ENCODE results near the gene DLG2. TPM values are rescaled to one million over a fixed set of nuclear protein-coding genes. Genes with fewer than 3 reads are reported as not detected.

DLG2 gene
- total RNA-seq, 2 experiments from 2014 or later: 6.9 to 8.2 TPM

DNA sequence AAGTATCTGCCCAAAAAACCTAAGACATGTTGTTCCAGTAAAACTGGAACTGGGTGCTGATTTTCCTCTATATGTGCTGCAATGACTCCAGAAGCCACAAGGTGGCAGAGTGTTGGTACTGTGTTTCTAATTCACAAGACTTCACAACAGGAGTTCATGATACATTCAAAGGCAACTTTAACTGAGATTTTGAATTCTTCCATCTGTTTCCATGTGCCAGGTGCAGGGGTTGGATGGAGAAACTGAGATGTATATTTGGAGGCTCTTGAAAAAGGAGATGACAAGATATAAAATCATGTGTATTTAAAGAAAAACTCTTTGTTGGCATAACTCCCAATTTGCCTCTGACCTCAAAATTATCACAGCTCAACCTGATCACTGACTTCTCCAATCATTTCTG, 1242.4 kb downstream of the DLG2 start:
- no peak for TF ChIP-seq EZH2phosphoT487 (IDR thresholded peaks at IDR 0.05; ENCODE audit: borderline replicate concordance, low read depth, low read length)
- TF ChIP-seq, protein P1, sequence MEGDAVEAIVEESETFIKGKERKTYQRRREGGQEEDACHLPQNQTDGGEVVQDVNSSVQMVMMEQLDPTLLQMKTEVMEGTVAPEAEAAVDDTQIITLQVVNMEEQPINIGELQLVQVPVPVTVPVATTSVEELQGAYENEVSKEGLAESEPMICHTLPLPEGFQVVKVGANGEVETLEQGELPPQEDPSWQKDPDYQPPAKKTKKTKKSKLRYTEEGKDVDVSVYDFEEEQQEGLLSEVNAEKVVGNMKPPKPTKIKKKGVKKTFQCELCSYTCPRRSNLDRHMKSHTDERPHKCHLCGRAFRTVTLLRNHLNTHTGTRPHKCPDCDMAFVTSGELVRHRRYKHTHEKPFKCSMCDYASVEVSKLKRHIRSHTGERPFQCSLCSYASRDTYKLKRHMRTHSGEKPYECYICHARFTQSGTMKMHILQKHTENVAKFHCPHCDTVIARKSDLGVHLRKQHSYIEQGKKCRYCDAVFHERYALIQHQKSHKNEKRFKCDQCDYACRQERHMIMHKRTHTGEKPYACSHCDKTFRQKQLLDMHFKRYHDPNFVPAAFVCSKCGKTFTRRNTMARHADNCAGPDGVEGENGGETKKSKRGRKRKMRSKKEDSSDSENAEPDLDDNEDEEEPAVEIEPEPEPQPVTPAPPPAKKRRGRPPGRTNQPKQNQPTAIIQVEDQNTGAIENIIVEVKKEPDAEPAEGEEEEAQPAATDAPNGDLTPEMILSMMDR (conservative IDR thresholded peaks at IDR 0.05; ENCODE audit: low read length): peak; percentile 88
- H3K36me3 ChIP-seq (ENCODE audit: insufficient read depth, low read length): no peaks in the 10 kb centered on the region
- no peaks in the 10 kb centered on the region for H3K4me1 ChIP-seq (ENCODE audit: insufficient read depth, low read length, poor library complexity, severe bottlenecking)
- no TSS peak for BruUV-seq (replicated peaks)
- no peaks in the 10 kb centered on the region for H3K9me2 ChIP-seq (ENCODE audit: insufficient read depth, low read length)
- intact Hi-C loops (cut with micrococcal nuclease; ENCODE audit: unreplicated experiment): loop anchor here (2.0 to 10.0 kb wide), 3 partner anchors 158 to 550 kb away; no protein-coding TSS in a partner anchor
- H2AFZ ChIP-seq (ENCODE audit: low read length): no peak overlapping the region
- H3K4me2 ChIP-seq (ENCODE audit: low read length): no peak overlapping the region
- H4K20me1 ChIP-seq (ENCODE audit: insufficient read depth, low read length): no peaks in the 10 kb centered on the region
- H3K79me2 ChIP-seq (ENCODE audit: insufficient read depth, low read depth, low read length): no peaks in the 10 kb centered on the region
- H3K27ac ChIP-seq (ENCODE audit: low read depth, low read length, poor library complexity, severe bottlenecking): no peak overlapping the region
- DNase-seq (ENCODE audit: low spot score): peak; percentile 53
- H3K9me3 ChIP-seq (ENCODE audit: low read length): no peaks in the 10 kb centered on the region
- CTCF ChIA-PET (ENCODE audit: unreplicated experiment): no interaction called here
- no peak overlapping the region for H3K4me3 ChIP-seq (ENCODE audit: low read depth, low read length, poor library complexity, severe bottlenecking)
- POLR2A ChIA-PET: interaction anchor here (0.6 to 1.3 kb wide), 3 partner anchors 10 to 160 kb away, joined by 3 to 5 read pairs (median 4); no protein-coding TSS in a partner anchor

DNA sequence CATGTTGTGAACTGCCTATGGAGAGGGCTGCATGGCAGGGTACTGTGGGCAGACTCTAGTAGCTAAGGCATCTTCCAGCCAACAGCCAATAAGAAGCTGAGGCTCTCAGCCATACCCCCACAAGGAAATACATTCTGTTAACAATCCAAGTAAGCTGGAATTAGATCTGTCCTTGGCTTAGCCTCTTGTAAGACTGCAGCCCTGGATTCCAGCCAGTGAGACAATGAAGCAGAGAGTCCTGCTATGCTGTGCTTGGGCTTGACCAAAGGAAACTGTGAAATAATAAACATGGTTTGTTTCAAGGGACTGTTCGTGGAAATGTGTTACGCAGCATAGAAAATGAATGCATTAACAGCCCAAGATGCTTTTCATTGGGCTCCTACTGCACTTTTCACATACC, 1243.6 kb downstream of the DLG2 start:
- no peaks in the 10 kb centered on the region for H3K36me3 ChIP-seq (ENCODE audit: insufficient read depth, low read length)
- no peak overlapping the region for H2AFZ ChIP-seq (ENCODE audit: low read length)
- POLR2A ChIA-PET: interaction anchor here (0.7 to 1.3 kb wide), 3 partner anchors 11 to 161 kb away, joined by 3 to 4 read pairs (median 3); no protein-coding TSS in a partner anchor
- H3K4me1 ChIP-seq (ENCODE audit: insufficient read depth, low read length, poor library complexity, severe bottlenecking): no peaks in the 10 kb centered on the region
- H3K4me3 ChIP-seq (ENCODE audit: low read depth, low read length, poor library complexity, severe bottlenecking): no peak overlapping the region
- no peak overlapping the region for H3K4me2 ChIP-seq (ENCODE audit: low read length)
- no peak for DNase-seq (ENCODE audit: low spot score)
- BruUV-seq (replicated peaks): no TSS peak
- H3K27ac ChIP-seq (ENCODE audit: low read depth, low read length, poor library complexity, severe bottlenecking): no peak overlapping the region
- no peaks in the 10 kb centered on the region for H3K9me3 ChIP-seq (ENCODE audit: low read length)
- H3K9me2 ChIP-seq (ENCODE audit: insufficient read depth, low read length): no peaks in the 10 kb centered on the region
- TF ChIP-seq EZH2phosphoT487 (IDR thresholded peaks at IDR 0.05; ENCODE audit: borderline replicate concordance, low read depth, low read length): no peak
- TF ChIP-seq, protein P1 (conservative IDR thresholded peaks at IDR 0.05; ENCODE audit: low read length): no peak
- CTCF ChIA-PET (ENCODE audit: unreplicated experiment): no interaction called here
- intact Hi-C loops (cut with micrococcal nuclease; ENCODE audit: unreplicated experiment): loop anchor here (5.0 to 10.0 kb wide), 2 partner anchors 159 to 549 kb away; no protein-coding TSS in a partner anchor
- H4K20me1 ChIP-seq (ENCODE audit: insufficient read depth, low read length): no peaks in the 10 kb centered on the region
- H3K79me2 ChIP-seq (ENCODE audit: insufficient read depth, low read depth, low read length): no peaks in the 10 kb centered on the region

DNA sequence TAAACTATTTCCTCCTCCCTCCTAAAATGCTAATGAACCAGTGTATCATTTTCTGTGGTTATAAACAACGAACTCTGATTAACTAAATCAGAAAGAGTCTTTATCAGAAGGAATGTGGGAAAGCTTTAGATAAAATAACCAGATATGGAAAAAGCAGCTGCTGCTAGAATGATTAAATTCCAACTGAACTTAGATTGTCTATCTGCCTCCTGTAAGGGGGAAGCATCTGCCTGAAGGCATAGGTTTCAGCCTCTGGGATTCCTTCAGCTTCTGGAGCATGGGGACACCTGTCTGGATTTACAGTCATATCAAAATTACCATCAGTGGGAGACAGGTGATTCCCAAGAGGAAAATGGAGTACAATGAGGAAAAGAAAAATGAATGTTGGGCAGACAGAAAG, 1245.5 kb downstream of the DLG2 start:
- intact Hi-C loops (cut with micrococcal nuclease; ENCODE audit: unreplicated experiment): loop anchor here (5.0 to 10.0 kb wide), 2 partner anchors 161 to 547 kb away; no protein-coding TSS in a partner anchor
- H3K4me2 ChIP-seq (ENCODE audit: low read length): no peak overlapping the region
- no peak overlapping the region for H2AFZ ChIP-seq (ENCODE audit: low read length)
- no peaks in the 10 kb centered on the region for H3K9me2 ChIP-seq (ENCODE audit: insufficient read depth, low read length)
- TF ChIP-seq, protein P1 (conservative IDR thresholded peaks at IDR 0.05; ENCODE audit: low read length): no peak
- no peak for TF ChIP-seq EZH2phosphoT487 (IDR thresholded peaks at IDR 0.05; ENCODE audit: borderline replicate concordance, low read depth, low read length)
- BruUV-seq (replicated peaks): no TSS peak
- H3K27ac ChIP-seq (ENCODE audit: low read depth, low read length, poor library complexity, severe bottlenecking): no peak overlapping the region
- H4K20me1 ChIP-seq (ENCODE audit: insufficient read depth, low read length): no peaks in the 10 kb centered on the region
- no peaks in the 10 kb centered on the region for H3K36me3 ChIP-seq (ENCODE audit: insufficient read depth, low read length)
- H3K79me2 ChIP-seq (ENCODE audit: insufficient read depth, low read depth, low read length): no peaks in the 10 kb centered on the region
- H3K4me1 ChIP-seq (ENCODE audit: insufficient read depth, low read length, poor library complexity, severe bottlenecking): no peaks in the 10 kb centered on the region
- POLR2A ChIA-PET: no interaction called here
- H3K9me3 ChIP-seq (ENCODE audit: low read length): no peaks in the 10 kb centered on the region
- CTCF ChIA-PET (ENCODE audit: unreplicated experiment): no interaction called here
- H3K4me3 ChIP-seq (ENCODE audit: low read depth, low read length, poor library complexity, severe bottlenecking): no peak overlapping the region
- no peak for DNase-seq (ENCODE audit: low spot score)
